Prostate gland (tissue), 1 donor: Measurements from ENCODE around the gene APOL4.

Experiments
- POLR2A ChIP-seq: fragments of 450-650 bp; IDR thresholded peaks from one replicate; pipeline ENCODE4 v1.6.1; 2016; ENCODE audit warnings: antibody characterized with exemption, mild to moderate bottlenecking
- POLR2AphosphoS5 ChIP-seq: sonication (generic); formaldehyde crosslinking; IDR thresholded peaks from one replicate; pipeline ENCODE4 v1.6.1; 2017; ENCODE audit warnings: antibody characterized with exemption

DNA sequence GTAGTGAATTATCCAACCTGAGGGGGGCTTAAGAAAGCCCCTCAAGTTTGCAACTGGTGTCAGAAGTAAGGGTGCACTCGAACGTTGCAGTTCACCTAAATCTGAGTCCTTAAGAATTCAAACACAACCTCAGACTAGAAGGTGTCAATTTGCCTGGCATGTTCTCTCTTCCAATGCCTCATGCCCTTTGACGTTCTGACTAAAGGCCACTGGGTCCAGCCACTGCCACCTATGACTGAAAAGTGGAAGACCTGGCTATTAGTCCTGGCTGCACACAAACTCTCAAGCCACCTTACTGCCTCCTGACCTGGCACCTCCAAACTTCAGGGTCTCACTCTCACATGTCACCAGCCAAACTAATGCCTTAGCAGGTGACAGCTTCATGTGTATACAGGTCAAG, 8.0 kb downstream of the APOL4 start:
- TF ChIP-seq POLR2AphosphoS5 (no peak), POLR2A (no peak)
